ENCODE results near the gene CHTF8. TPM values are rescaled to one million over a fixed set of nuclear protein-coding genes. Genes with fewer than 3 reads are reported as not detected.

CHTF8 gene
- total and polyA plus RNA-seq, 10 of the 15 experiments (the other 5 are each of a cell fraction or from before 2014, with no cell fraction given) = 18.5 to 159 (median 102) TPM

DNA sequence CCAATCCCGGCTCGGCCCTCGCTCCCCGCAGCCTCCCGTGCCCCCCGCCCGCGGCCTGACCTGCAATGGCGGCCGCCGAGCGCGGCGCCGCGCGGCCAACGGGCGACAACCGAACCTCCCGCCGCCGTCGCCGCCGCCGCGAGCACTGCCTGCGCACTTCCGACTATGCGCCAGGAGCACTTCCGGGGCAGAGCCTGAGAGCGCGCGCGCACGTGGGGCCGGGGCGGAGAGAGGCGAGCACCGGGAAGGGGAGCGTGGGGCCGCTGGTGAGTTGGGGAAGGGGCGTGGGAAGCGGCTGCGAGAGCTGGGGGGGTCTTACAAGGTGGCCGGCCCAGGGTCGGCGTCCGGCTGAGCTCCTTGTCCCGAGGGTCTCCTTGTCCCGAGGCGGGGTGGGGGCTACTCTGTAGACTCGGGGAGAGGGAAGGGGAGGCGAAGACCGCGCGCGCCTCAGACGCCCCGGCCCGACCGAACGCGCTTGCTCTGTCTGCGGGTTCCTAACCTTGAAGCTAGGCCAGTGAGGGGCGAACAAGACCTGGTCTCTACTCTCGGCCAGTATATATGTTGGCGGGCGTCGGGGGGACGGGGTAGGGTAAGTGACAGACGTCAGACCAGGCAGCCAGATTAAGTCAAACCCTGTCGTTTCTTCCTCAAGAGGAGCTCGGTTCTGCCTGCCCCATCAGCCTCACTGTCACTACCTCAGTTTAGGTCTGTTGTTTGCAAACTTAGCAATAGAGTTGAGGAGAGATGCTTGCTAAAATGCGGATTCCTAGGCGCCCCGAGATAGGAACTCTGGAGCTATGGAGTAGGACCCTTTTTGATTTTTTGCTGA, at the start of gene CHTF8, which contains the start of gene UTP4 (continued):
- no peak for TF ChIP-seq SMAD1 (IDR thresholded peaks at IDR 0.05; ENCODE audit: low read depth, partially characterized antibody)
- no peak for TF ChIP-seq FOXM1 (IDR thresholded peaks at IDR 0.05; ENCODE audit: low read depth, low read length)
- peak; percentile 75; the same call in 1 of the 2 replicates for TF ChIP-seq POLR2AphosphoS2 (IDR thresholded peaks at IDR 0.05; ENCODE audit: low read depth, low read length)
- TF ChIP-seq, protein P1, sequence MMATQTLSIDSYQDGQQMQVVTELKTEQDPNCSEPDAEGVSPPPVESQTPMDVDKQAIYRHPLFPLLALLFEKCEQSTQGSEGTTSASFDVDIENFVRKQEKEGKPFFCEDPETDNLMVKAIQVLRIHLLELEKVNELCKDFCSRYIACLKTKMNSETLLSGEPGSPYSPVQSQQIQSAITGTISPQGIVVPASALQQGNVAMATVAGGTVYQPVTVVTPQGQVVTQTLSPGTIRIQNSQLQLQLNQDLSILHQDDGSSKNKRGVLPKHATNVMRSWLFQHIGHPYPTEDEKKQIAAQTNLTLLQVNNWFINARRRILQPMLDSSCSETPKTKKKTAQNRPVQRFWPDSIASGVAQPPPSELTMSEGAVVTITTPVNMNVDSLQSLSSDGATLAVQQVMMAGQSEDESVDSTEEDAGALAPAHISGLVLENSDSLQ (IDR thresholded peaks at IDR 0.05) = no peak
- TF ChIP-seq ZNF622 (IDR thresholded peaks at IDR 0.05) = no peak
- no peak for TF ChIP-seq KDM1A (IDR thresholded peaks at IDR 0.05; ENCODE audit: borderline replicate concordance)
- no peak for TF ChIP-seq RAD21 (IDR thresholded peaks at IDR 0.05; ENCODE audit: insufficient read depth, low read depth, low read length)
- peak; percentile 60 for TF ChIP-seq POLR2AphosphoS5 (IDR thresholded peaks at IDR 0.05; ENCODE audit: low read length)
- no peak for TF ChIP-seq ZNF24 (IDR thresholded peaks at IDR 0.05)
- TF ChIP-seq, protein P2, sequence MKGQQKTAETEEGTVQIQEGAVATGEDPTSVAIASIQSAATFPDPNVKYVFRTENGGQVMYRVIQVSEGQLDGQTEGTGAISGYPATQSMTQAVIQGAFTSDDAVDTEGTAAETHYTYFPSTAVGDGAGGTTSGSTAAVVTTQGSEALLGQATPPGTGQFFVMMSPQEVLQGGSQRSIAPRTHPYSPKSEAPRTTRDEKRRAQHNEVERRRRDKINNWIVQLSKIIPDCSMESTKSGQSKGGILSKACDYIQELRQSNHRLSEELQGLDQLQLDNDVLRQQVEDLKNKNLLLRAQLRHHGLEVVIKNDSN (IDR thresholded peaks at IDR 0.05; ENCODE audit: borderline replicate concordance, extremely low read length, insufficient read depth, low read depth, low read length) = peak; percentile 81
- no peak for TF ChIP-seq BMI1 (IDR thresholded peaks at IDR 0.05; ENCODE audit: borderline replicate concordance)
- peak; percentile 54 for TF ChIP-seq CREM (IDR thresholded peaks at IDR 0.05; ENCODE audit: low read depth)
- no peak for TF ChIP-seq ATF7 (IDR thresholded peaks at IDR 0.05; ENCODE audit: low read depth)
- 0 out of 3 replicates have a peak, but pooled peaks of 1 of the 2 experiments have one; percentile 7 for TF ChIP-seq EGR1 (IDR thresholded peaks at IDR 0.05; ENCODE audit: borderline replicate concordance in 1 of 2, low read depth in 2 of 2, low read length in 2 of 2)
- TF ChIP-seq, protein P3, sequence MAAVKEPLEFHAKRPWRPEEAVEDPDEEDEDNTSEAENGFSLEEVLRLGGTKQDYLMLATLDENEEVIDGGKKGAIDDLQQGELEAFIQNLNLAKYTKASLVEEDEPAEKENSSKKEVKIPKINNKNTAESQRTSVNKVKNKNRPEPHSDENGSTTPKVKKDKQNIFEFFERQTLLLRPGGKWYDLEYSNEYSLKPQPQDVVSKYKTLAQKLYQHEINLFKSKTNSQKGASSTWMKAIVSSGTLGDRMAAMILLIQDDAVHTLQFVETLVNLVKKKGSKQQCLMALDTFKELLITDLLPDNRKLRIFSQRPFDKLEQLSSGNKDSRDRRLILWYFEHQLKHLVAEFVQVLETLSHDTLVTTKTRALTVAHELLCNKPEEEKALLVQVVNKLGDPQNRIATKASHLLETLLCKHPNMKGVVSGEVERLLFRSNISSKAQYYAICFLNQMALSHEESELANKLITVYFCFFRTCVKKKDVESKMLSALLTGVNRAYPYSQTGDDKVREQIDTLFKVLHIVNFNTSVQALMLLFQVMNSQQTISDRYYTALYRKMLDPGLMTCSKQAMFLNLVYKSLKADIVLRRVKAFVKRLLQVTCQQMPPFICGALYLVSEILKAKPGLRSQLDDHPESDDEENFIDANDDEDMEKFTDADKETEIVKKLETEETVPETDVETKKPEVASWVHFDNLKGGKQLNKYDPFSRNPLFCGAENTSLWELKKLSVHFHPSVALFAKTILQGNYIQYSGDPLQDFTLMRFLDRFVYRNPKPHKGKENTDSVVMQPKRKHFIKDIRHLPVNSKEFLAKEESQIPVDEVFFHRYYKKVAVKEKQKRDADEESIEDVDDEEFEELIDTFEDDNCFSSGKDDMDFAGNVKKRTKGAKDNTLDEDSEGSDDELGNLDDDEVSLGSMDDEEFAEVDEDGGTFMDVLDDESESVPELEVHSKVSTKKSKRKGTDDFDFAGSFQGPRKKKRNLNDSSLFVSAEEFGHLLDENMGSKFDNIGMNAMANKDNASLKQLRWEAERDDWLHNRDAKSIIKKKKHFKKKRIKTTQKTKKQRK (IDR thresholded peaks at IDR 0.05; ENCODE audit: low read depth, low read length) = no peak
- TF ChIP-seq YY1 (IDR thresholded peaks at IDR 0.05; ENCODE audit: low read depth, low read length) = peak; percentile 92
- no peak for TF ChIP-seq ZZZ3 (IDR thresholded peaks at IDR 0.05; ENCODE audit: control insufficient read depth, insufficient read length, low read depth)
- TF ChIP-seq NBN (IDR thresholded peaks at IDR 0.05) = 0 out of 2 replicates have a peak, but pooled peaks have one; percentile 22
- TF ChIP-seq PAX5 (IDR thresholded peaks at IDR 0.05; ENCODE audit: borderline replicate concordance, low read depth, low read length) = no peak

Measured in GM12878 (cell line).